Measurements from ENCODE around the gene TNFRSF12A.

TNFRSF12A gene, protein sequence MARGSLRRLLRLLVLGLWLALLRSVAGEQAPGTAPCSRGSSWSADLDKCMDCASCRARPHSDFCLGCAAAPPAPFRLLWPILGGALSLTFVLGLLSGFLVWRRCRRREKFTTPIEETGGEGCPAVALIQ

DNA sequence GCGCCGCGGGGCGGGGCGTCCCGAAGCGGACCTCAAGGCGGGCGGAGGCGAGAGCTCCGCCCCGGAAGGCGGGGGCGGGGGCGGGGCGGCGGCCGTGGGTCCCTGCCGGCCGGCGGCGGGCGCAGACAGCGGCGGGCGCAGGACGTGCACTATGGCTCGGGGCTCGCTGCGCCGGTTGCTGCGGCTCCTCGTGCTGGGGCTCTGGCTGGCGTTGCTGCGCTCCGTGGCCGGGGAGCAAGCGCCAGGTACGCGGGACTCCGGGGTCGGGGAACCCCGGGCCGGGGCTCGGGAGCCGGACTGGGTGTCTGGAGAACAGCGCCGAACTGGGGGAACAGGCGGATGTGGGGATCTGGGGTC, at the start of gene TNFRSF12A:
TSS of gene TNFRSF12A (plus strand) at position 122 of the 357 bp plus-strand sequence. CDS start at position 152, 30 bp downstream.
- in situ Hi-C loops (cut with MboI; ENCODE audit: low pct_unique_long_range_greater_than_20kb, low sequenced_read_pairs), result no loop called here

DNA sequence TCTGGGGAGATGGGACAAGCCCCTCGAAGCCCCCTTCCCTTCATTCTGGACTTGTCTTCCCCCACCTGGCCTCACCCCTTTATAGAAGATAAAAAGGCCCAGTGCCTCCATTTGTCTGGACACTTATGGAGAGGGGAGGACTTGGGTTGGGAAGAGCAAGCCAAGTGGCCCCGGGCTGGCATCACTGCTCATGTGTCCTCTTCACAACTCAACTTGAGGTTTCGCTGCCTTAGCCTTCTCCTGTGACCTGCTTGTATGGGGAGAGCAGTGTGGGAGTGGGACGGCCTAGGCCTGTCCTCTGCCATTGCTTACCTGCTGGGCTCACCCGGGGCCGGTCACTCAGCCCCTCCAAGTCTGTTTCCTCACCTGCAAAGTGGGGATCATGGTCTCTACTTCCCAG, 49.6 kb upstream of the TNFRSF12A start:
- in situ Hi-C loops (cut with MboI; ENCODE audit: low pct_unique_long_range_greater_than_20kb, low sequenced_read_pairs), result no loop called here
- no peak for DNase-seq

More for the DNA sequence above, at the start of gene TNFRSF12A:
- peak; percentile 59 for DNase-seq

DNA sequence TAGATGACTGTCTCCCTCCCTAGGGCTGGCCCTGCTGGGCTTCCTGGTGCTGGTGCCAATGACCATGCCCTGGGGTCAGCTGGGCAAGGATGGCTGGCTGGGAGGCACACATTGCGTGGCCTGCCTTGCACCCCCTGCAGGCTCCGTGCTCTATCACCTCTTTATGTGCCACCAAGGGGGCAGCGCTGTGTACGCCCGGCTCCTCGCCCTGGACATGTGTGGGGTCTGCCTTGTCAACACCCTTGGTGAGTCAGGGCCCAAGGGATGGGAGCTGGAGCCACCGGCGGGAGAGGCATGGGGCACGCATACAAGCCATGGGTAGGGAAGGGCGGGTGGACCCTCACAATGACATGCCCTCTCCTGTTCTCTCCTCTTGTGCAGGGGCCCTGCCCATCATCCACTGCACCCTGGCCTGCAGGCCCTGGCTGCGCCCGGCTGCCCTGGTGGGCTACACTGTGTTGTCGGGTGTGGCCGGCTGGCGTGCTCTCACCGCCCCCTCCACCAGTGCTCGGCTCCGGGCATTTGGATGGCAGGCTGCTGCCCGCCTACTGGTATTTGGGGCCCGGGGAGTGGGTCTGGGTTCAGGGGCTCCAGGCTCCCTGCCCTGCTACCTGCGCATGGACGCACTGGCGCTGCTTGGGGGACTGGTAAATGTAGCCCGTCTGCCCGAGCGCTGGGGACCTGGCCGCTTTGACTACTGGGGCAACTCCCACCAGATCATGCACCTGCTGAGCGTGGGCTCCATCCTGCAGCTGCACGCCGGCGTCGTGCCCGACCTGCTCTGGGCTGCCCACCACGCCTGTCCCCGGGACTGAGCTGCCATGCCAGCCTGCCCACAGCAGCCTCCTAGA, 48.8 kb upstream of the TNFRSF12A start:
- no peak for DNase-seq
- in situ Hi-C loops (cut with MboI; ENCODE audit: low pct_unique_long_range_greater_than_20kb, low sequenced_read_pairs), result no loop called here

DNA sequence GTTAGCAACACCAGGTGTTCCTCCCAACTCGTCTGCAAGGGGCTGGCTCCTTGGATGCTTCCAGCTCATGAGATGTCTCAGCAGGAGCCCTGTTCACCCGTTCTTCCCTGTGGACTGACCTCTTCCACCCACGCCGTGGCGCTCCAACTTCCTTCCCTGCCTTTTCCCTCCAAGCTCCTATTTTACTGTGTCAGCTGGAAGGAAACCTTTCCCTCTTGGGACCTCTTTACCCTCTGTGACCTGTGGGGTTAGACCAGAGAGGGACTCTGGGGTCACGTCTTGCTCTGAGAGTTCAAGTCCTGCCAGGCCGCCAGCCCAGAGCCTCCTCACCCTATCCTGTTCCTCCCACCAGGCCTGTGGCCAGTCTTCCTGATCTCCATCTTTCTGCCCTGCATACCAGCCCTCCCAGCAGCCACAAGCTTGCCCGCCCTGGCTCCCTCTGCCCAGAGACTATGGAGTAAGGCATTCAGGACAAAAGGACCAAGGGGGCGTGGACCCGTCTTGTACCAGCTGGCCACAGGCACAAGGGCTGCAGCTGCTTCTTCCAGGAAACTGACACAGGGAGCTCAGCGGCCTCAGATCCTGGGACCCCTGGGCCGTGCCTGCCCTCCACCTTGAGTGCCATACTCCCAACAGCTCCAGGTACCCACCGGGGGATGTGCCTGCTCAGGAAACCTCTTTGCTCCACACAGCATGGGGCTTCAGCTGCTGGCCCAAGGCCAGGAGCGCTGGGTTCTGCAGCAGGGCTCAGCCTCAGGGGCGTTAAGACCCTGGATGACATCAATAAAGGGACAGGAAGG, 48.0 kb upstream of the TNFRSF12A start:
- in situ Hi-C loops (cut with MboI; ENCODE audit: low pct_unique_long_range_greater_than_20kb, low sequenced_read_pairs), result no loop called here
- no peak for DNase-seq

DNA sequence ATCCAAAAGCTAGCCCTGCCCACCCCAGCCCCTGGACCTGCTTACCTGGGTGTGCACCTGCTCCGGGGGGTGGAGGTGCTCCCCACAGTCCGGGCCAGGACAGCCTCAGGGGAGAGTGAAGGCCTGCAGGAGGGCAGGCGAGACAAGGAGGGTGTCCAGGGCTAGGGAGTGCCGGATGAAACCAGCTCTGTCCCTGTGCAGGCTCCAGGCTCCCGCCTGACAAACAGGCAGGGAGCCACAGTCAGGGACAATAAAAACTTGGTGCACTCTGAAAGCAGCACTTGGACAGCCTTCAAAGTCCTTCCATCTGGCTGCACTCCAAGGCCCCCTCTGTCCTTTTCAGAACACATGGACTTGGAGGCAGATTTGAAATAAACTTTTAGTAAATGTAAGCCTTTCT, 47.1 kb upstream of the TNFRSF12A start:
- DNase-seq, result no peak
- in situ Hi-C loops (cut with MboI; ENCODE audit: low pct_unique_long_range_greater_than_20kb, low sequenced_read_pairs), result no loop called here

DNA sequence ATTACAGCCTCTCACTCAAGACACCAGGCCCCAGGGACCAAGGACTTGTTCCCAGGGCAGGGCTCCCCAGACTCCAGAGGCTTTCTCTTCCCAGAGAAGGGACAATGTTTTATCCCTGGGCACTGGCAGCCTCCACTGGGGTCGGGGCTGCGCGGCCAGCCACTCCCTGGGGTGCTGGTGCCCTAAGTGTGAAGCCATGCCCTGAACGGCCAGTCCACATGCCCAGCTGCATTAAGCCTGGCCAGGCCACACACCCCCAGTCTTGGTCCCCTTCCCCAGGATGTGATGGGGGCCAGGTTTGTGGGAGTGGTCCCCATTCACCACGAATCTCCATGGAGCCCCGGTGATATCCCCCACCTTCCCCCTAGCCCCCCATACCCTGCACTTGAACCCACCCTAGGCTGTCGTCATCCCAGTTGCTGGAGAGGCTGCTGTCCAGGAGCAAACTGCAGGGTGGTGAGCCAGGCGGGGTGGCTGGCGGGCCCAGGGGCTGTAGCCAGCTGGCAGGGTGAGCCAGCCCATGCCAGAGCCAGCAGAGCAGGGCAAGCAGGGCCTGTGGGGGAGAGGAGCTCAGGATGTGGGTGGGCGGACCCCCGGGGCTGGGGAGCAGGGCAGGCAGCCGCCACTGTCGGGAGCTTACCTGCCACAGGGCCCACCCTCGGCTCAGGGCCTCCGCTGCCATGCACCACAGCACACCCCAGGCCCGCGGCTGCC, 46.4 kb upstream of the TNFRSF12A start:
- in situ Hi-C loops (cut with MboI; ENCODE audit: low pct_unique_long_range_greater_than_20kb, low sequenced_read_pairs), result no loop called here

DNA sequence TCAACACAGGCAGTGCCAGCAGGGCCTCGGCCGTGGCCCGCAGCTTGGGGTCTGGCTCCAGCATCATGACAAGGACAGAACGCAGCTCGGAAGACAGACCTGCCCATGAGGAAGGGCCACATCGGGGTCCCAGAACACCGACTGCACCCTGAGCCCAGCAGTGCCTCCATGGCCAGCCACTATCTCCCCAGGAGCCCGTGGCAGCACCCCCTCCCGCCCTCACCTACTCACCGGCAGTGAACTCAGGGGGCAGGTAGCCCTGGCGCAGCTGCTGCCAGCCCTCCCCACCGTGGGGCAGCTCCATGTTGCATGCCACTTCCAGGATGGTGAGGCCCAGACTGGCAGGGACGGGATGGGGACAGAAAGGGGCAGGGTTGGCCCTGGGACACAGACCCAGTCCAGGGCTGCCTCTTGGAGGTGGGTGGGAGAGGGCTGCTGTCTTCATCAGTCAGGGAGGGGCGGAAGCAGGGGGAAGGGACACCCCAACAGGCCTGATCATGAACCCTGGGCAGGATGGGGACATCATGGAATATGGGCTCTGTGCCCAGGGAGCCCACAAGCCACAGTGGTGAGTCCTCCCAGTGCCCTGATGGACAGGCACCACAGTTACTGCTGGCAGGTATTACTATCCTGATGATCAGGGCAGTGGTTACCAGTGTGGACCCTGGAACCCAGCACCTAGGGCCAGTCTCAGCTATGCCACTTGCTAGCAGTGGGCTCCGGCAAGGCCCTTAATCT, 45.7 kb upstream of the TNFRSF12A start:
- in situ Hi-C loops (cut with MboI; ENCODE audit: low pct_unique_long_range_greater_than_20kb, low sequenced_read_pairs), result no loop called here
- no peak for DNase-seq

More for the DNA sequence above, 46.4 kb upstream of the TNFRSF12A start:
- DNase-seq, result no peak

DNA sequence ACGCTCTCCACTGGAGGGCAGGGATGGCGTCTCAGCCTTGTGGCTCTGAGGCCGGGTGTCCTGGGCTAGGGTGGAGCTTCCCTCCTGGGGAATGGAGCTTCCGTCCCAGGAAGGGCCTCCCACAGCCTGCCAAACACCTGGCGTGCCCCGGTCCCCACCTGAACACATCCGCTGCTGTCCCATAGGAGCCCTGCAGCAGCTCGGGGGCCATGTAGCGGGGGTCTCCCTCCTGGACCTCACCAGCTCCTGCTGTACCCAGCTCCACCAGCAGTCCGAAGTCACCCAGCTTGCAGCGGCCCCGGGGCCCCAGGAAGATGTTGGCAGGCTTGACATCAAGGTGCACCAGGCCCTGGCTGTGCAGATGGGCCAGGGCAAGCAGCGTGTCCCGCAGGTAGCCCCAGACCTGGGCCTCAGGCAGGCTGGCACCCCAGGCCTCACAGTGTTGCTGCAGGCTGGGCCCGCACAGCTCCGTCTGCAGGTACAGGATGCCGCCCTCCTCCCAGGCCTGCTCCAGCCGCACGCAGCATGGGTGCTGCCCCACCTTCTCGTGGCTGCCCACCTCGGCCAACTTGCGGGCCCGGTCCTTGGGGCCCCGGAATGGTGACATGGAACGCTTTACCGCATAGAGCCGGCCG, 44.9 kb upstream of the TNFRSF12A start:
- in situ Hi-C loops (cut with MboI; ENCODE audit: low pct_unique_long_range_greater_than_20kb, low sequenced_read_pairs), result no loop called here
- no peak for DNase-seq

DNA sequence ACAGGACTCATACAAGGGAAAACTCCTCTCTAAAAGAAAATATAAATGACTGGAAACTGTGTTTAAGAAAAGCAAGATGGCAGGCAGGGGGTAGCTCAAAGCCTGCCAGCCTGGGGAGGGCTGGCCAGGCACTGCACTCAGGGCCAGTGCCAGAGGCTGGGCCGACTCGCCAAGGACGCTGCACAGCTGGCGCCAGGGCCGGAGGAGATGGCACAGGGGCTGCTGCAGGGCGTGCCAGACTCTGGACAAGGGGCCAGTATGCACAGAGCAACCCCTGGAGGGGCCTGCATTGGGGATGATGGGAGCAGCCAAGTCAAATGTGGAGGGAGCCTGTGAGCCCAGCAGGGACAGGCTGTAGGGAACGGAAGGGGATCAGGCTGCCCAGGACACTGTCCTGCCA, 44.0 kb upstream of the TNFRSF12A start:
- in situ Hi-C loops (cut with MboI; ENCODE audit: low pct_unique_long_range_greater_than_20kb, low sequenced_read_pairs), result no loop called here
- DNase-seq, result no peak

DNA sequence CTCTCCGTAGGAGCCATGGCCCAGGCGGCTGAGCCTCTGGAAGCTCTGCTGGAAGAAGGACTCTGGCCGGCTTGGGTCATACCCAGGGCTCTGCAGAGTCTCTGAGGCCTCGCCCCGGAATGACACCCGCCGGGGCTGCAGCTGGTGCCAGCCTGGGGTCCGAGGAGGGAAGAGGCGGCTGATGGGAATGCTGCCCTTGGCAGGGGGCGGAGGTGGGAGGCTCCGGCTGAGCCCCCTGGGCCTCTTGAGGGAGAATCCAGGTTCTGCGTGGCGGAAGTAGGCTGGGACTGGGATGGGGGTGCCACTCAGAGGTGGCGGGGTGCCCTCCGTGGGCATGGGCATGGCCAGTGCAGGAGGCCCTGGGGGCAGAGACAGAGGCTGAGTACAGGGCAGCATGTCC, 43.5 kb upstream of the TNFRSF12A start:
- in situ Hi-C loops (cut with MboI; ENCODE audit: low pct_unique_long_range_greater_than_20kb, low sequenced_read_pairs), result no loop called here

DNA sequence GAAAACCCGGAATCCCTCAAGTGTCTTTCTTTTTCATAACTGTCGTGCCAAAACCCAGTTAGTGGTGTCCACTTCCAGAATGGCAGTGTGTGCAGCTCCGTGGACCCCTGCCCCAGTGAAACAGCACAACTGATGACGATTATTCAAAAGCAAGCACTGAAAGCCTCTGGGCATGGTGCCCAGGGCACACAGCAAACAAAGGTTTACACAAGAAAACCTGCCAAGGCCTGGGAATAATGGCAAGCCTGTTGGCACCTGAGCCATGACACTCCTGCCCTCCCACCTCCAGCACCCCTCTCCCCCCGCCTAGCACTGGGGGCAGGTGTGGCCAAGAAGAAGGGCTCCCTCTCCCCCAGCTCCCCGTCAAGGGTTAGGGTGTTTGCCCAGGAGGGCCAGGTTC, 42.7 kb upstream of the TNFRSF12A start:
- no peak for DNase-seq
- in situ Hi-C loops (cut with MboI; ENCODE audit: low pct_unique_long_range_greater_than_20kb, low sequenced_read_pairs), result no loop called here

More for the DNA sequence above, 43.5 kb upstream of the TNFRSF12A start:
- no peak for DNase-seq

DNA sequence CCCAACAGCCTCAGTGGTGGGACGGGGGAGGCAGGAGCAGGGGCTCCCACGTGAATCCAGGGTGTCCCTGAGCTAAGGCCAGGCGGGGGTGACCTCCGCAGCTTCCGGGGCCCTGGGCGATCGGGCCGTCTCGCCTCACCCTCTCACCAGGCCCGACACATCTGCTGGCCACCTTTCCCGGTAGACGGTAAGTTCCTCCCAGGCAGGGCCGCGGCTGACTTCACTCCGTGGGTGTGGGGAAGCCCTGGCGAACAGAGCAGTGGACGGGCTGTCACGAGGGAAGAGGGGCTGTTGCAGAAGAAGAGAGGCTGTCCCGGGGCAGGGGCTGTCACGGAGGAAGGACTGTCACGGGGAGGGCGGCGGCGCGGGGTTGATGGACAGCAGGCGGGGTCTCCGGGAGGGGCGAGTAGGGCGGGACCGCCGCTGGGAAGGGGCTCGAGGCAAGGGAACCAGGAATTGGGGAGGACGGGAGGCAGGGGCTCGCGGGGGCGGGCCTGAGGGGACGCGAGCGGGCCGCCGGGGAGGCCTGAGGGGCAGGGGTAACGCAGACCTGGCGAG, 40.4 kb upstream of the TNFRSF12A start:
- DNase-seq, result peak; percentile 33
- in situ Hi-C loops (cut with MboI; ENCODE audit: low pct_unique_long_range_greater_than_20kb, low sequenced_read_pairs), result no loop called here

DNA sequence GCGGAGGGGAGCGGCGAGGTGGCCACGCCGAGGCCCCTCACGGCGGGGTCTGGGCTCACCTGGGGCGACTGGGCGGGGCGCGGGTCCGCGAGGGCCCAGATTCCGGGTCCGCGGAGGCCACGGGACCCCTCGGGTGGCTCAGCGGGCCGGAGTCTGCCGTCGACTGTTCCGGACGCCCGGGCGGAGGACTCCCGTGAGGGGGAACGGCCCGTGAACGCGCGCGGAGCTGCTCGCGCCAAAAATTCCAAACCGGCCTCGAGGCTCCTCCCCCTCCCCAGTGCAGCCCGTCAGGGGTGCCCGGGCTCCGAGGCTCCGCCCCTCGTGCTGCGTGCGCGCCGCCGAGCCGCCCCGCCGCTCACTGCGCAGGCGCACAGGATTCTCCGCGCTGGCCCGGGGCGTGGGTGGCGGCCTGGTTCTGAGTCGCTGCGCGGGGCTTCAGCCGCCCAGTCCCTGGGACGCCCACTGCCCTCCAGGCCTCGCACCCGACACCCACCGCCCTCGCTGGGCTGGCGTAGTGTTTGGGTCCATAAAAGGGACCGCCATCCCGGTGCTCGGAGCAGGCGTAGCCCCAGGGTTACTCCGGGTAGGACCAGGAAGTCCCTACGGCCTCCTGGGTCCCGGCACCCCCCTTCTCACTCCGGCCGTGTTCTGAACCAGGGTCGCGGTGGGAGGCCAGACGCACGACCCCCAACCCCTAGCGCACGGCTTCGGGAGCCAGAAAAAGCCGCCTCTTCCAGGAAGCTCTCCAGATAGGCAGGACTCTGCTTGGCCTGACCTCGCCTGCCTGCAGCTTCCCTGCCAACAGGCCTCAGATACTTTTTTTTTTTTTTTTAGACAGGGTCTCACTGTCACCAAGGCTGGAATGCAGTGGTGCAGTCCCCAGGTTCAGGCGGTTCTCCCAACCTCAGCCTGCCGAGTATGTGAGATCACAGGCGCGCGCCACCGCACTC, 39.7 kb upstream of the TNFRSF12A start, which contains the start of gene PKMYT1:
TSS of gene PKMYT1 (minus strand) at position 220 of the 950 bp plus-strand sequence. CDS start 789 bp downstream, outside the sequence.
- in situ Hi-C loops (cut with MboI; ENCODE audit: low pct_unique_long_range_greater_than_20kb, low sequenced_read_pairs), result no loop called here

DNA sequence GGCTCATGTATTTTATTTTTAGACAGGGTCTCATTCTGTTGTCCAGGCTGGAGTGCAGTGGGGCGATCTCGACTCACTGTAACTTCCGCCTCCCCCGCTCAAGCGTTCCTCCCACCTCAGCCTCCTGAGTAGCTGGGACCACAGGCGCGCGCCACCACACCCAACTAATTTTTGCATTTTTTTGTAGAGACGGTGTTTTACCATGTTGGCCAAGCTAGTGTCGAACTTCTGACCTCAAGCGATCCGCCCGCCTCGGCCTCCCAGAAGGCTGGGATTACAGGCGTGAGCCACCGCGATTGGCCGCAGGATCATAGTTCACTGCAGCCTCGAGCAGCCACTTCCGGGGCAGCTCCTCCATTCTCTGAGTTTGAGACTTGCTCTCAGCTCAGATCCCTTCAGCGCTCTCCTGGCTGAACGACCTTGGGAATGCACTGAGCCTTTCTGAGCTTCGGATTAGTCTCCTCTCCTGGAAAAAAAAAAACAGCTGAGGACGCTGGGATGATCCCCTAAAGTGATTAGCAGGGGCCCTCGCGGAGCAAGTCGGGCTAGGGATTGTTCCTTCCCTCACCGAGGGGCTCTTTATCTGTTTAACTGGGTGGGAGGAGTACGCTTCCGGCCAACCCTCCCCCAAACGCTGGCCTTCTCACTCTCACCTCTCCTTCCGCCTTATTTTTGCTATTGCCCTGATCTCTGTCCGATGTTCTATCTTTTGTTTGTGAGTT, 38.8 kb upstream of the TNFRSF12A start:
- DNase-seq, result no peak

More for the DNA sequence above, 39.7 kb upstream of the TNFRSF12A start, which contains the start of gene PKMYT1:
- DNase-seq, result peak; percentile 92

DNA sequence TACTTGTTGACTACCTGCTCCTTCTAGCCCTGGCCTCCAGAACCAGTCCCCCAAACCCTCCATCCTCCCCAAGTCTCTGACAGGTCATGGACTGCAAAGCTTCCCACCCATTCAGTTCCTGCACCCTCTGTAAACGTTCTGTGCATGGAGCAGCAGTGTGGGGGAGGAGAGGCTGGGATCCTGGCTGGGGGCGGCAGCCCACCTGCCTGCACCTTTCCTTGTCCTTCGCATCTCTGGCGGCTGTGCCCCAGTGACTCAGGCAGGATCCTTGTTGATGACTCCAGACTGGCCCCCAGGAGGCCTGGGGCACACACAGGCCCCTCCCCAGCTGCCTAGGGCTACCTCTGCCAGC, 38.3 kb upstream of the TNFRSF12A start:
- in situ Hi-C loops (cut with MboI; ENCODE audit: low pct_unique_long_range_greater_than_20kb, low sequenced_read_pairs), result no loop called here
- DNase-seq, result no peak

More for the DNA sequence above, 38.8 kb upstream of the TNFRSF12A start:
- in situ Hi-C loops (cut with MboI; ENCODE audit: low pct_unique_long_range_greater_than_20kb, low sequenced_read_pairs), result no loop called here

DNA sequence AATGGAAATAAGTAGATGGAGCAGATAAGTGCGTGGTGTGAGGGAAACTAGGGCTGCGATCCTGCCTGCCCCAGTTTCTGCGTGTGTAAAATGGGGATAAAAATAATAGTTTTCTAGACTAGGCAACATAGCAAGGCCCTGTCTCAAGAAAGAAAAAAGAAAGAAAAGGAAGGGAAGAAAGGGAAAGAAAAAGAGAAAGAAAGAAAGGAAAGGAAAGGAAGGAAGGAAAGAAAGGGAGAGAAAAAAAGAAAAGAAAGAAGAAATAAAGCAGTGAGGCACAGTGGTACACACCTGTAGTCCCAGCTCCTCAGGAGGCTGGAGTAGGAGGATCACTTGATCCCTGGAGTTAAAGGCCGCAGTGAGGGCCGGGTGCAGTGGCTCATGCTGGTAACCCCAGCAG, 37.8 kb upstream of the TNFRSF12A start:
- DNase-seq, result no peak
- in situ Hi-C loops (cut with MboI; ENCODE audit: low pct_unique_long_range_greater_than_20kb, low sequenced_read_pairs), result no loop called here
